ENCODE data around the gene FUT3.

- TF ChIP-seq CTCF (IDR thresholded peaks at IDR 0.05; ENCODE audit: insufficient read depth, low read depth, low read length) (no peak), EZH2 (IDR thresholded peaks at IDR 0.05; ENCODE audit: insufficient read depth, low read length) (no peak)
These were observed 44.6 kb upstream of the FUT3 start for GRCh38 chr19:5895890-5896289.
